ENCODE data around the gene MRPS18B.

The MRPS18B gene

GRCh38 chr6:30670760-30671527, 53.3 kb downstream of the MRPS18B start:
- no peak overlapping the region for H3K4me3 ChIP-seq (ENCODE audit: low read length)
- H3K27me3 ChIP-seq (replicated peaks; ENCODE audit: control insufficient read depth, insufficient read depth, low read length): no peaks in the 10 kb centered on the region
- DNase-seq (ENCODE audit: low read depth): no peak
- H3K36me3 ChIP-seq (ENCODE audit: control insufficient read depth, insufficient read depth, low read length, severe bottlenecking): peaks cover 33% of the 10 kb centered on the region
- no peaks in the 10 kb centered on the region for H3K9me3 ChIP-seq (ENCODE audit: control insufficient read depth, low read length)
- H3K4me1 ChIP-seq (ENCODE audit: control insufficient read depth, insufficient read depth, low read length): peaks cover 9% of the 10 kb centered on the region
- peak overlapping the region; percentile 97 for H3K9ac ChIP-seq (ENCODE audit: low read length)

- Histone ChIP-seq H3K27me3 (replicated peaks; ENCODE audit: control insufficient read depth, insufficient read depth, low read length) (no peaks in the 10 kb centered on the region), H3K9ac (ENCODE audit: low read length) (peak within 1 kb of the TSS; percentile 97), H3K36me3 (ENCODE audit: control insufficient read depth, insufficient read depth, low read length, severe bottlenecking) (peaks cover 38% of the 10 kb centered on the region), H3K9me3 (ENCODE audit: control insufficient read depth, low read length) (no peaks in the 10 kb centered on the region), H3K4me3 (ENCODE audit: low read length) (peak within 1 kb of the TSS; percentile 99), H3K4me1 (ENCODE audit: control insufficient read depth, insufficient read depth, low read length) (peaks cover 17% of the 10 kb centered on the region)
- peak; percentile 99 for DNase-seq (ENCODE audit: low read depth)
Observed at GRCh38 chr6:30672445-30673253, 55.0 kb downstream of the MRPS18B start, which contains the start of gene DHX16. DHX16 (minus strand) TSS chr6:30673006; CDS start chr6:30672841, 165 bp downstream.
